GM12865 (cell line): ENCODE data around the gene CTAG1A.

Source experiments
- DNase-seq: peaks from one replicate; pipeline ENCODE4 v3.0.0; 2010; ENCODE audit warnings: low read depth
- H3K4me3 ChIP-seq: 2 replicates; pipeline ENCODE4 v1.5.1; 2011; ENCODE audit warnings: mild to moderate bottlenecking, low read depth, low read length, control low read depth
- CTCF ChIP-seq: IDR thresholded peaks from 2 replicates; pipeline ENCODE4 v1.5.1; 2011; ENCODE audit warnings: low read length, control low read depth, low read depth, inconsistent platforms; ENCODE audit not compliant: insufficient read depth; ENCODE audit errors: missing control alignments

Gene CTAG1A

GRCh38 chrX:154596290-154596929, 11.5 kb downstream of the CTAG1A start:
- DNase-seq, result no peak
- no peak overlapping the region for H3K4me3 ChIP-seq

GRCh38 chrX:154597221-154597620, 12.3 kb downstream of the CTAG1A start:
- DNase-seq, result no peak
- no peak overlapping the region for H3K4me3 ChIP-seq
- no peak for TF ChIP-seq CTCF

More at GRCh38 chrX:154596290-154596929, 11.5 kb downstream of the CTAG1A start:
- no peak for TF ChIP-seq CTCF

GRCh38 chrX:154598656-154599055, 13.7 kb downstream of the CTAG1A start:
- no peak for DNase-seq
- TF ChIP-seq CTCF, result no peak
- H3K4me3 ChIP-seq, result no peak overlapping the region

GRCh38 chrX:154599531-154599930, 14.6 kb downstream of the CTAG1A start:
- DNase-seq, result no peak
- no peak overlapping the region for H3K4me3 ChIP-seq
- no peak for TF ChIP-seq CTCF

GRCh38 chrX:154600759-154601374, 15.9 kb downstream of the CTAG1A start:
- TF ChIP-seq CTCF, result no peak
- H3K4me3 ChIP-seq, result no peak overlapping the region
- no peak for DNase-seq

GRCh38 chrX:154602226-154602625, 17.3 kb downstream of the CTAG1A start:
- no peak for DNase-seq
- H3K4me3 ChIP-seq, result no peak overlapping the region
- no peak for TF ChIP-seq CTCF
